Ishikawa (cell line): Measurements from ENCODE around the gene CCDC110.

Experiments used
- EP300 ChIP-seq: IDR thresholded peaks from 2 replicates; pipeline ENCODE4 v1.6.1; 2012; ENCODE audit warnings: borderline replicate concordance
- RAD21 ChIP-seq: IDR thresholded peaks from 2 replicates; pipeline ENCODE4 v1.6.1; 2012; ENCODE audit warnings: low read depth
- TAF1 ChIP-seq: IDR thresholded peaks from 2 replicates; pipeline ENCODE4 v1.6.1; 2012; ENCODE audit warnings: low read depth, mild to moderate bottlenecking
- ZBTB7A ChIP-seq: IDR thresholded peaks from 2 replicates; pipeline ENCODE4 v1.6.1; 2012; ENCODE audit warnings: low read depth
- TF ChIP-seq, protein P1 (sequence below): IDR thresholded peaks from 2 replicates; pipeline ENCODE4 v1.6.1; 2012
- TF ChIP-seq, protein P2 (sequence below): IDR thresholded peaks from 2 replicates; pipeline ENCODE4 v1.6.1; 2012; ENCODE audit warnings: low read depth, mild to moderate bottlenecking

GRCh38 chr4:185479507-185479971, 8.0 kb upstream of the CCDC110 start:
- no peak for TF ChIP-seq TAF1
- no peak for TF ChIP-seq EP300
- no peak for TF ChIP-seq ZBTB7A
- TF ChIP-seq RAD21: no peak
- TF ChIP-seq, protein P1, sequence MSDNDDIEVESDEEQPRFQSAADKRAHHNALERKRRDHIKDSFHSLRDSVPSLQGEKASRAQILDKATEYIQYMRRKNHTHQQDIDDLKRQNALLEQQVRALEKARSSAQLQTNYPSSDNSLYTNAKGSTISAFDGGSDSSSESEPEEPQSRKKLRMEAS: no peak
- TF ChIP-seq, protein P2, sequence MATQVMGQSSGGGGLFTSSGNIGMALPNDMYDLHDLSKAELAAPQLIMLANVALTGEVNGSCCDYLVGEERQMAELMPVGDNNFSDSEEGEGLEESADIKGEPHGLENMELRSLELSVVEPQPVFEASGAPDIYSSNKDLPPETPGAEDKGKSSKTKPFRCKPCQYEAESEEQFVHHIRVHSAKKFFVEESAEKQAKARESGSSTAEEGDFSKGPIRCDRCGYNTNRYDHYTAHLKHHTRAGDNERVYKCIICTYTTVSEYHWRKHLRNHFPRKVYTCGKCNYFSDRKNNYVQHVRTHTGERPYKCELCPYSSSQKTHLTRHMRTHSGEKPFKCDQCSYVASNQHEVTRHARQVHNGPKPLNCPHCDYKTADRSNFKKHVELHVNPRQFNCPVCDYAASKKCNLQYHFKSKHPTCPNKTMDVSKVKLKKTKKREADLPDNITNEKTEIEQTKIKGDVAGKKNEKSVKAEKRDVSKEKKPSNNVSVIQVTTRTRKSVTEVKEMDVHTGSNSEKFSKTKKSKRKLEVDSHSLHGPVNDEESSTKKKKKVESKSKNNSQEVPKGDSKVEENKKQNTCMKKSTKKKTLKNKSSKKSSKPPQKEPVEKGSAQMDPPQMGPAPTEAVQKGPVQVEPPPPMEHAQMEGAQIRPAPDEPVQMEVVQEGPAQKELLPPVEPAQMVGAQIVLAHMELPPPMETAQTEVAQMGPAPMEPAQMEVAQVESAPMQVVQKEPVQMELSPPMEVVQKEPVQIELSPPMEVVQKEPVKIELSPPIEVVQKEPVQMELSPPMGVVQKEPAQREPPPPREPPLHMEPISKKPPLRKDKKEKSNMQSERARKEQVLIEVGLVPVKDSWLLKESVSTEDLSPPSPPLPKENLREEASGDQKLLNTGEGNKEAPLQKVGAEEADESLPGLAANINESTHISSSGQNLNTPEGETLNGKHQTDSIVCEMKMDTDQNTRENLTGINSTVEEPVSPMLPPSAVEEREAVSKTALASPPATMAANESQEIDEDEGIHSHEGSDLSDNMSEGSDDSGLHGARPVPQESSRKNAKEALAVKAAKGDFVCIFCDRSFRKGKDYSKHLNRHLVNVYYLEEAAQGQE: no peak
